ENCODE results near the gene TBC1D9. TPM values are rescaled to one million over a fixed set of nuclear protein-coding genes. Genes with fewer than 3 reads are reported as not detected.

Gene TBC1D9
- total RNA-seq, 3 donors from 2014 or later: 28.3 to 195 (median 152) TPM

- Histone ChIP-seq H3K36me3 (peaks cover 5% of the 10 kb centered on the region), H3K4me1 (peaks cover 0 to 17% of the 10 kb centered on the region in 2 donors), H3K4me3 (no peak overlapping the region), H3K27me3 (no peaks in the 10 kb centered on the region), H3K9me3 (no peaks in the 10 kb centered on the region), H3K27ac (peak overlapping the region; percentile 76 to 85)
- no peak for DNase-seq (ENCODE audit: low spot score in 2 of 2)
- intact Hi-C loops (cut with DNase I; ENCODE audit: low total_unique reads): no loop called here
- no peak for TF ChIP-seq POLR2A (IDR thresholded peaks at IDR 0.05)
- TF ChIP-seq POLR2AphosphoS5 (IDR thresholded peaks at IDR 0.05): no peak
- no peak for TF ChIP-seq CTCF (IDR thresholded peaks at IDR 0.05)
Observed at GRCh38 chr4:140689623-140690022, 66.6 kb downstream of the TBC1D9 start.

GRCh38 chr4:140688711-140689598 lies 67.2 kb downstream of the TBC1D9 start:
- intact Hi-C loops (cut with DNase I; ENCODE audit: low total_unique reads): no loop called here
- DNase-seq (ENCODE audit: low spot score in 2 of 2): no peak
- H3K4me1 ChIP-seq: peaks cover 0 to 17% of the 10 kb centered on the region in 2 donors
- peak overlapping the region; percentile 75 to 76 for H3K27ac ChIP-seq
- H3K27me3 ChIP-seq: no peaks in the 10 kb centered on the region
- TF ChIP-seq POLR2A (IDR thresholded peaks at IDR 0.05) (no peak), CTCF (IDR thresholded peaks at IDR 0.05) (no peak), POLR2AphosphoS5 (IDR thresholded peaks at IDR 0.05) (no peak)
- H3K36me3 ChIP-seq: peaks cover 5% of the 10 kb centered on the region
- H3K4me3 ChIP-seq: no peak overlapping the region
- no peaks in the 10 kb centered on the region for H3K9me3 ChIP-seq

- Histone ChIP-seq H3K4me3 (no peak overlapping the region), H3K9me3 (no peaks in the 10 kb centered on the region), H3K27me3 (no peaks in the 10 kb centered on the region), H3K27ac (no peak overlapping the region), H3K4me1 (peaks cover 0 to 14% of the 10 kb centered on the region in 2 donors), H3K36me3 (peaks cover 5% of the 10 kb centered on the region)
- intact Hi-C loops (cut with DNase I; ENCODE audit: low total_unique reads): no loop called here
- TF ChIP-seq POLR2A (IDR thresholded peaks at IDR 0.05) (no peak), POLR2AphosphoS5 (IDR thresholded peaks at IDR 0.05) (no peak)
- no peak for DNase-seq (ENCODE audit: low spot score in 2 of 2)
Observed at GRCh38 chr4:140686796-140687195, 69.4 kb downstream of the TBC1D9 start.

GRCh38 chr4:140684314-140684713 lies 71.9 kb downstream of the TBC1D9 start:
- no peaks in the 10 kb centered on the region for H3K4me1 ChIP-seq
- H3K27me3 ChIP-seq: no peaks in the 10 kb centered on the region
- no peak overlapping the region for H3K4me3 ChIP-seq
- DNase-seq (ENCODE audit: low spot score in 2 of 2): no peak
- H3K9me3 ChIP-seq: no peaks in the 10 kb centered on the region
- TF ChIP-seq POLR2AphosphoS5 (IDR thresholded peaks at IDR 0.05) (no peak), CTCF (IDR thresholded peaks at IDR 0.05) (no peak), POLR2A (IDR thresholded peaks at IDR 0.05) (no peak)
- H3K36me3 ChIP-seq: peaks cover 5% of the 10 kb centered on the region
- intact Hi-C loops (cut with DNase I; ENCODE audit: low total_unique reads): no loop called here
- no peak overlapping the region for H3K27ac ChIP-seq

GRCh38 chr4:140681201-140681600 lies 75.0 kb downstream of the TBC1D9 start:
- no peak for DNase-seq (ENCODE audit: low spot score in 2 of 2)
- no peaks in the 10 kb centered on the region for H3K4me1 ChIP-seq
- no peaks in the 10 kb centered on the region for H3K9me3 ChIP-seq
- no peak overlapping the region for H3K4me3 ChIP-seq
- intact Hi-C loops (cut with DNase I; ENCODE audit: low total_unique reads): no loop called here
- H3K27ac ChIP-seq: no peak overlapping the region
- peaks cover 12% of the 10 kb centered on the region for H3K36me3 ChIP-seq
- TF ChIP-seq POLR2A (IDR thresholded peaks at IDR 0.05) (no peak), POLR2AphosphoS5 (IDR thresholded peaks at IDR 0.05) (no peak), CTCF (IDR thresholded peaks at IDR 0.05) (no peak)
- no peaks in the 10 kb centered on the region for H3K27me3 ChIP-seq
